ENCODE data around the gene NRG2. TPM values are rescaled to one million over a fixed set of nuclear protein-coding genes. Genes with fewer than 3 reads are reported as not detected.

Gene NRG2
- total and polyA plus RNA-seq, 2 of the 4 experiments (the other 2 are of a cell fraction), result 0.18 TPM; not detected in 1

DNA sequence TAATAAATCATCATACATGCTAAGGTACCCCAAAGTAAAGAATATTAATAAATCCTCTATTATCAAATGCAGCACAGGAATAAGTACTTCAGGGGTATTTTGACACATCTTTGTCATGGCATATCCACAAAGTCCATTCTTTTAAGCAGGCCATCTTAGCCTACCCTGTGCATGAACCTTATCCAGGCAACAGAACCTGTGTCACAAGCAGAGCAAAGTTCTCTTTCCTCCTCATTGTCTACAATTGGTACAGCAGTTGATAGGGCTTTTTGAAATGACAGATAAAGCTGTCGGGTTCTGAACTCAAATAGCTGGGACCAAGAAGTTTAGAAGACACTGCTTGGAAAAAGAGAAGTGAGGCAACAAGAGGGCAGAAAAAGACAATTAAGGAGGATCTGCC is 40.0 kb upstream of the NRG2 start:
- dilution Hi-C loops (cut with HindIII; ENCODE audit: low sequenced_read_pairs, unreplicated experiment), result no loop called here
- BruUV-seq (replicated peaks), result no TSS peak
- no peaks in the 10 kb centered on the region for H3K4me1 ChIP-seq (ENCODE audit: control insufficient read depth, insufficient read depth, low read length)
- no peak overlapping the region for H3K4me3 ChIP-seq (ENCODE audit: insufficient read depth, low read depth, low read length)
- no peak overlapping the region for H4K5ac ChIP-seq (ENCODE audit: low read depth, low read length)
- H3K56ac ChIP-seq (ENCODE audit: extremely low read depth, insufficient read depth, low read length), result no peak overlapping the region
- no peak overlapping the region for H3K9ac ChIP-seq (ENCODE audit: low read depth, low read length)
- H3K79me1 ChIP-seq (ENCODE audit: low read depth in 1 of 2, low read length in 2 of 2), result no peaks in the 10 kb centered on the region
- no peak overlapping the region for H3K4me2 ChIP-seq (ENCODE audit: low read depth, low read length)
- no peak overlapping the region for H3K27ac ChIP-seq (ENCODE audit: insufficient read depth, low read length)
- no peak overlapping the region for H2AK9ac ChIP-seq (replicated peaks; ENCODE audit: low read depth, low read length, poor library complexity)
- CTCF ChIA-PET, result no interaction called here
- H3K14ac ChIP-seq (replicated peaks; ENCODE audit: low read depth, low read length), result no peak overlapping the region
- H4K20me1 ChIP-seq (ENCODE audit: insufficient read depth, low read length), result no peaks in the 10 kb centered on the region
- no peak overlapping the region for H2BK15ac ChIP-seq (ENCODE audit: low read depth, low read length)
- H2BK5ac ChIP-seq (ENCODE audit: low read depth, low read length, poor library complexity, severe bottlenecking), result no peak overlapping the region
- POLR2A ChIA-PET (ENCODE audit: unreplicated experiment), result no interaction called here
- peaks cover 34% of the 10 kb centered on the region for H3K27me3 ChIP-seq (ENCODE audit: control insufficient read depth, insufficient read depth, low read length)
- H2AFZ ChIP-seq (replicated peaks; ENCODE audit: low read length, poor library complexity), result no peak overlapping the region
- H3K36me3 ChIP-seq (ENCODE audit: control insufficient read depth, insufficient read depth, low read length), result no peaks in the 10 kb centered on the region
- no peak overlapping the region for H2BK120ac ChIP-seq (ENCODE audit: low read depth, low read length)
- H4K8ac ChIP-seq (ENCODE audit: low read depth in 2 of 2, low read length in 2 of 2), result no peak overlapping the region
- no peak overlapping the region for H4K91ac ChIP-seq (ENCODE audit: insufficient read depth, low read depth, low read length)
- in situ Hi-C loops (cut with MboI; ENCODE audit: low sequenced_read_pairs), result no loop called here
- intact Hi-C loops (cut with micrococcal nuclease), result no loop called here
- ATAC-seq (ENCODE audit: low read depth), result no peak
- WGBS, 2 experiments (ENCODE audit: extremely low coverage in 2 of 2, insufficient read length in 1 of 2), result no CpG with 5 or more reads among the region's 1 CpG
- H3K9me1 ChIP-seq (ENCODE audit: insufficient read depth, low read length), result no peaks in the 10 kb centered on the region
- H3K4ac ChIP-seq (ENCODE audit: low read depth, low read length), result no peak overlapping the region
- no peak for DNase-seq
- H3K23ac ChIP-seq (ENCODE audit: low read depth, low read length), result no peak overlapping the region
- H2AK5ac ChIP-seq (ENCODE audit: low read depth, low read length), result no peak overlapping the region
- no peak overlapping the region for H2BK20ac ChIP-seq (ENCODE audit: low read depth, low read length)
- TF ChIP-seq CHD1 (IDR thresholded peaks at IDR 0.05; ENCODE audit: low read depth, low read length), result no peak
- no peak for TF ChIP-seq SMC3 (IDR thresholded peaks at IDR 0.05; ENCODE audit: low read depth, low read length)
- TF ChIP-seq RFX5 (IDR thresholded peaks at IDR 0.05; ENCODE audit: low read depth, low read length), result no peak
- TF ChIP-seq, protein P1, sequence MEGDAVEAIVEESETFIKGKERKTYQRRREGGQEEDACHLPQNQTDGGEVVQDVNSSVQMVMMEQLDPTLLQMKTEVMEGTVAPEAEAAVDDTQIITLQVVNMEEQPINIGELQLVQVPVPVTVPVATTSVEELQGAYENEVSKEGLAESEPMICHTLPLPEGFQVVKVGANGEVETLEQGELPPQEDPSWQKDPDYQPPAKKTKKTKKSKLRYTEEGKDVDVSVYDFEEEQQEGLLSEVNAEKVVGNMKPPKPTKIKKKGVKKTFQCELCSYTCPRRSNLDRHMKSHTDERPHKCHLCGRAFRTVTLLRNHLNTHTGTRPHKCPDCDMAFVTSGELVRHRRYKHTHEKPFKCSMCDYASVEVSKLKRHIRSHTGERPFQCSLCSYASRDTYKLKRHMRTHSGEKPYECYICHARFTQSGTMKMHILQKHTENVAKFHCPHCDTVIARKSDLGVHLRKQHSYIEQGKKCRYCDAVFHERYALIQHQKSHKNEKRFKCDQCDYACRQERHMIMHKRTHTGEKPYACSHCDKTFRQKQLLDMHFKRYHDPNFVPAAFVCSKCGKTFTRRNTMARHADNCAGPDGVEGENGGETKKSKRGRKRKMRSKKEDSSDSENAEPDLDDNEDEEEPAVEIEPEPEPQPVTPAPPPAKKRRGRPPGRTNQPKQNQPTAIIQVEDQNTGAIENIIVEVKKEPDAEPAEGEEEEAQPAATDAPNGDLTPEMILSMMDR (conservative IDR thresholded peaks at IDR 0.05; ENCODE audit: low read depth, low read length), result no peak
- no peak for TF ChIP-seq MAZ (IDR thresholded peaks at IDR 0.05; ENCODE audit: borderline replicate concordance, low read depth, low read length)
- TF ChIP-seq, protein P2, sequence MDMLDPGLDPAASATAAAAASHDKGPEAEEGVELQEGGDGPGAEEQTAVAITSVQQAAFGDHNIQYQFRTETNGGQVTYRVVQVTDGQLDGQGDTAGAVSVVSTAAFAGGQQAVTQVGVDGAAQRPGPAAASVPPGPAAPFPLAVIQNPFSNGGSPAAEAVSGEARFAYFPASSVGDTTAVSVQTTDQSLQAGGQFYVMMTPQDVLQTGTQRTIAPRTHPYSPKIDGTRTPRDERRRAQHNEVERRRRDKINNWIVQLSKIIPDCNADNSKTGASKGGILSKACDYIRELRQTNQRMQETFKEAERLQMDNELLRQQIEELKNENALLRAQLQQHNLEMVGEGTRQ (IDR thresholded peaks at IDR 0.05; ENCODE audit: low read depth, low read length), result no peak
- TF ChIP-seq MXI1 (IDR thresholded peaks at IDR 0.05; ENCODE audit: borderline replicate concordance, low read depth, low read length), result no peak
- no peak for TF ChIP-seq CEBPB (IDR thresholded peaks at IDR 0.05; ENCODE audit: low read depth, low read length)
- TF ChIP-seq NFE2L2 (IDR thresholded peaks at IDR 0.05; ENCODE audit: low read depth, low read length), result no peak
- TF ChIP-seq, protein P3, sequence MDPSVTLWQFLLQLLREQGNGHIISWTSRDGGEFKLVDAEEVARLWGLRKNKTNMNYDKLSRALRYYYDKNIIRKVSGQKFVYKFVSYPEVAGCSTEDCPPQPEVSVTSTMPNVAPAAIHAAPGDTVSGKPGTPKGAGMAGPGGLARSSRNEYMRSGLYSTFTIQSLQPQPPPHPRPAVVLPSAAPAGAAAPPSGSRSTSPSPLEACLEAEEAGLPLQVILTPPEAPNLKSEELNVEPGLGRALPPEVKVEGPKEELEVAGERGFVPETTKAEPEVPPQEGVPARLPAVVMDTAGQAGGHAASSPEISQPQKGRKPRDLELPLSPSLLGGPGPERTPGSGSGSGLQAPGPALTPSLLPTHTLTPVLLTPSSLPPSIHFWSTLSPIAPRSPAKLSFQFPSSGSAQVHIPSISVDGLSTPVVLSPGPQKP (IDR thresholded peaks at IDR 0.05; ENCODE audit: borderline replicate concordance, low read depth, low read length), result no peak
- no peak for TF ChIP-seq BHLHE40 (IDR thresholded peaks at IDR 0.05; ENCODE audit: low read depth, low read length)
- TF ChIP-seq FOS (IDR thresholded peaks at IDR 0.05; ENCODE audit: low read depth, low read length), result no peak
- TF ChIP-seq RCOR1 (IDR thresholded peaks at IDR 0.05; ENCODE audit: insufficient replicate concordance, low read length), result no peak
- TF ChIP-seq RAD21 (IDR thresholded peaks at IDR 0.05; ENCODE audit: low read length), result no peak
- H3K9me3 ChIP-seq (ENCODE audit: control insufficient read depth, insufficient read depth, low read length), result no peaks in the 10 kb centered on the region
- no peak overlapping the region for H3K18ac ChIP-seq (ENCODE audit: low read depth, low read length)

Data from IMR-90 (cell line).